ENCODE results near the gene IPO5.
A peak's percentile ranks its signal among the peaks of the same experiment; 100 is the strongest.
"Not testable (repeated sequence)": the region's sequence is repeated elsewhere in the genome, so short reads cannot be mapped to it uniquely, and the experiment has no call there.

The IPO5 gene

GRCh38 chr13:97951376-97951775 is 2.1 kb upstream of the IPO5 start:
- DNase-seq, result no peak

- not testable (repeated sequence) for DNase-seq
Measured at GRCh38 chr13:97952831-97953230, 644 bp upstream of the IPO5 start.

DNA sequence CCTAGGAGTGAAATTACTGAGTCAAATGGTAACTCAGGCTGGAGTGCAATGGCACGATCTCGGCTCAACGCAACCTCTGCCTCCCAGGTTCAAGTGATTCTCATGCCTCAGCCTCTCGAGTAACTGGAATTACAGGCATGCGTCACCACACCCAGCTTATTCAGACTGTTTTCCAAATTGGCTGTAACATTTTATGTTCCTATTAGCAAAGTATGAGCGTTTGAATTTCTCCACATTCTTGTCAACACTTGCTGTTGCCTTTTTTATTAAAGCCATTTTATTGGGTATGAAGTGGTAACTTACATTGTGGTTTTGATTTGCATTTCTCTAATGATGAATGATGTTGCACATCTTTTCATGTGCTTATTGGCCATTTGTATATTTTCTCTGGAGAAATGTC is 7.9 kb downstream of the IPO5 start:
- no peak for DNase-seq

GRCh38 chr13:97962887-97963286 is 9.4 kb downstream of the IPO5 start:
- DNase-seq, result no peak

- no peak for DNase-seq
Measured at GRCh38 chr13:97967226-97967625, 13.8 kb downstream of the IPO5 start.

- no peak for DNase-seq
Measured at GRCh38 chr13:97967948-97968347, 14.5 kb downstream of the IPO5 start.

GRCh38 chr13:97971519-97971918 is 18.0 kb downstream of the IPO5 start:
- no peak for DNase-seq

DNA sequence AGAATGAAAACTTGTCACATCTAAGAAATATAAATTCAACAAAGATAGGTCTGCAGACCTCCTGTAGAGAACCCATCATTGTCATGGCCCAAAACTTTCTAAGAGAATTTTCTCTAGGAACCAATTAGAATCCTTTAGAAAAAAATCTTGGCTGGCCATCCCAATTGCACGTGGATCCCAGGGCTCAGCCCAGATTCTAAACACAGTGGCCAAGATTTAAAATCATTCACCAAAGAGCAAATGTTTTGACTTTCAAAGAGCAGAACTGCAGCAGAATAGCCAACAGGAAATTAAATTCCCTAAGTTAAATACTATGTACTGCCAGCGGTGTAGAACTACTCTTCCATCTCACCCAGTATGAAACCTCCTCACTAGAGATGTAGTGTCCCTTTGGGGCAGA is 21.3 kb downstream of the IPO5 start:
- DNase-seq, result no peak

DNA sequence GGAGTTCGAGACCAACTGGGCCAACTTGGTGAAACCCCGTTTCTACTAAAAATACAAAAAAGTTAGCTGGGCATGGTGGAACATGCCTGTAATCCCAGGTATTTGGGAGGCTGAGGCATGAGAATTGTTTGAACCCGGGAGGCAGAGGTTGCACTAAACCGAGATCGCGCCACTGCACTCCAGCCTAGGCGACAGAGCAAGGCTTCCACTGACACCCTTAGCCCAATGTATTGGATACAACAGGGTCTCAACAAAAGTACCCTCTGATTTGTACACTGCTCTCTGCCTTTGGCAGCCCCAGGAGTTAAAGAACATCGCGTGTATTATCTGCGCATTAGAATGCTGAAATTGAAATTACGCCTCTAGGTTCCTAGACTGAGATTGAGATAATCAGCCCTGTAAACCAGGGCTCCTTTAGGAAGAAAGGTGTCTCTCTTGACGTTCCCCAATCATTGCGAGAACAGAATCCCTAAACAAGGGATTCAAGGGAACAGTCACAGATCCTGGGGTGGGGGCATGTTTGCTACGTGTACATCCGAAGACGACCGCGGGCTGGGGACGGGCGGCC is 21.9 kb downstream of the IPO5 start:
- no peak for DNase-seq

DNA sequence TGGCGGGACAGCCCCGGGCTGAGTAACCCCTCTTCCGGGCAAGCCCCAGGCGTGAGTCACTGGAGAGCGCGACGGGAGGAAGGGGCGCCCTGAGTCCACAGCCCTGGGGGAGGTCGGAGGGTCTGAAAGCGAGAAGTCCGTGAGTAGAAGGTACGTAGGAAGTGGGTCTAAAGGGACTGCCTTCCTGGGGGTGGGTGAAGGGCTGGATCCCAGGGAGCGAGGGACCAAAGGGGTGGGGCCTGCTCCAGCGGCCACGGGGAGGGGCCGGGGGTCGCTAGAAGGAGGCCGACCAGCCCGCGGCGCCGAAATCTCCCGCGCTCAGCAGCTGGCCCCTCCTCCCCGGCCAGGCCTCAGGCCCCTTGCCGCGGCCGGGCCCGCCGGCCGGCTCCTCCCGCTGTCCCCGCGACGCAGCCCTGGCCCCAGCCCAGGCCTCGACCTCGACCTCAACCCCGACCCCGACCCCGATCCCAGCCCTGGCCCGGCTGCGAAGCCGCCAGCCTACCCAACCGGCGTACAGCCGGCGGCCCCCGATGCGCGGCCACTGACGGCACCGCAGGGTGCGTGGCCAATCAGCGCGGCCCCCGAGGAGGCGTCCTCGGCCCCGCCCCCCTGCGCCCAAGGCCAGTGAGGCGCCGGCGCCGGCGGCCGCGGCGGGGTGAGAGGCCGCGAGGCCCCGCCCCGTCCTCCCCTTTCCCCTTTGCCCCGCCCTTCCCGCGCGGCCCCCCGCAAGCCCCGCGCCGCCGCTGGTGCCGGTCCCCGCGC is 22.6 kb downstream of the IPO5 start:
- peak; percentile 89 to 98 for DNase-seq

DNA sequence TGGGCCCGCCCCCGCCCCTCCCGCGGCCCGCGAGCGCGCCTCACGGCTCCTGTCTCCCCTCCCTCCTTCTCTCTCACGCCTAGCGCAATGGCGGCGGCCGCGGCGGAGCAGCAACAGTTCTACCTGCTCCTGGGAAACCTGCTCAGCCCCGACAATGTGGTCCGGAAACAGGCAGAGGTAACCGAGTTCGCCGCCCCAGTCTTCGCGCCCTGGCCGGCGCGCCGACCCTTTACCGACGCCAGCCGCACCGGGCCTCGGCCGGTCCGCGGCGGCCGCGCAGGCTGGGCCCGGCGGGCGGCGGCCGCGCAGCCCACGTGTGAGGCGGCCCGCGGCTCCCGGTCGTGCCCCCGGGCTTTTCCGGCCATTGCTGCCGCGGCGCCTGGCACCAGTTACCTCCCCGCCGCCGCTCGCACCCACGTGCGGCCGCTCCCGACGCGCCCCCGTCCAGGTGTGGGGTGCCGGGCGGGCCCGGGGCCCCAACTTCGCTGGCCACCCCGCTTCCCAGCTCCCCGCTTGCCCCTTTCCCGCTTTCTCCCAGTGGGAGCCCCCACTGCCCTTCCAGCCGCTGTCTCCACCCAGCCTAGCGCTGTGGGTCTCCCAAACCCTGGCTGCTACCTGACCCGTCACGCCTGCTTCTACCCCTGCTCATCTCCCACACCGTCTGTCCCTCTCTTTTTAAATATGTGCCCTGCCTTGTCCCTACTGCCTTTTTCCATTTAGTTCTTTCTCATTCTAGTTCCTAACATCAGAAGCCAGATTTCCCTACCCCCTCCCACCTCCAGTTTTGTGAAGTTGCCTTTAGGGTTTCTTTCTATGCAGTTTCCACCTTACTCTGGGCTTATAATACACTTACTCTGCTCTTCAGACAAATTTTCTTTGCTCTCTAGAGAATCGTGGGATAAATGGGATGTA is 23.4 kb downstream of the IPO5 start:
- no peak for DNase-seq

DNA sequence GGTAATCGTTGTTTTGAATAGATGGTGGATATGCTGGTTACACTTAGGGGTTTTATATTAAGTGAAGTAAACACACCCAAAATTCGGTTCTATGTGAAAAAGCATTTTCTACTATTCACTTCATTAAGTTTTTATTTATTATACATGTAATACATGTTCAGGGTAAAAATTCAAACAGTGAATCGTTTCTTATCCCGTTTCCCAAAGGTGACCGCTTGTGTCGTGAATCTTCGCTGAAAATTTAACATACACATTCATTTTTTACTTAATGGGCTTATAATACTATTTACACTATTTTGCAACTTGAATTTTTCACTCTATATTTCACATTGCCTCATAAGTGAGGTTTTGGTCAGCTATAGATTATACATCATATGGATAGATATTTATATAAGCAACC is 24.5 kb downstream of the IPO5 start:
- DNase-seq, result no peak

DNA sequence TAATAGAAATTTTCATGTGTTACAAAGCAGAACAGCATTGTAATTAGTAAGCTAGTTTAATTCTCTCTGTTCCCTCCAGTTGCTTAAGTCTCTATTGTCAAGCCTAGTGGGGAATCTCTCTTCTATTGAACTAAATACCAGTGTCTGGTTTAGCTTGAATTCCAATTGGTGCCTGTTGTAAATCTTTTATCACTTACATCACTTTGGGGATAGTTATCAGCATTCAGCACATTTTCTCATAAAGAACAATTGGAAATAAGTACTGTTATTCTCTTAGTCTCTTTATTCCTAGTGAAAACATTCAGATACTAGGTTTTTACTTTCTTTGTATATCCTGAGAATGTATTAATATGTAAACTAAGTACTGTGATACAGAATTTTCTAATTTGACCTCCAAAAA is 25.2 kb downstream of the IPO5 start:
- DNase-seq, result no peak

DNA sequence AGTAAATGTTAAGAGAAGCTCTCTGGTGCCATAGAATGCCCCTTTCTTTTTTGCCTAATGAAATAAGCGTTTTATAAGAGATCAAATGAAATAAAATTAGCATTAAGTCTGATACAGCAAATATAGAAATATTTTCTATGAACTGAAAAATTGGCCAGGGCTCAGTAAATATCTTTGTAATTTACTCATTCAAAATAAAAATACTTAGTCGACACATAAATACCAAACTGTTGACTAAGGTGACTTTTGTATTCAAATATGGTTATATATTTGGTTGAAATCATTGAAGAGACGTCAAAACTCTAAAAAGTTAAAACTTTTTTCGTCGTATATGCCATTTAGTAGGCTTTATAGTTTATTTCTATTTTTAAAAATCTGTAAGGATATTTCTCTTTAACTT is 25.6 kb downstream of the IPO5 start:
- DNase-seq, result no peak

DNA sequence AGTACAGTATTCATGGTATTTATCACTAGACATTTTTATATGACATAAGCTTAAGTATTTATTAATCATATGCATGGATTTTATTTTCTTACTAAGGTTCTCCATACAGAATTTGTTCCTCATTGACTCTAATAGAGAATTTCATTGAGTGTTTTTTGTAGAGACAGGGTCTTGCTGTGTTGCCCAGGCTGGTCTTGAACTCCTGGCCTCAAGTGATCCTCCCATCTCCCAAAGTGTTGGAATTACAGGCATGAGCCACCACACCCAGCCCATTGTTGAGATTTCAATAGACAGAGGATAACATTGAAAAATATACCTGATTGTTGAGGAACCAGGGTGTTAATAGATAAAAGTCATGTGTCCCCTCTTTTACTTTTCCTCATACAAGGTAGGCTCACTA is 26.1 kb downstream of the IPO5 start:
- DNase-seq, result no peak

GRCh38 chr13:97982286-97982685 is 28.8 kb downstream of the IPO5 start:
- no peak for DNase-seq

- DNase-seq, result no peak
Measured at GRCh38 chr13:97986835-97987234, 33.4 kb downstream of the IPO5 start.

DNA sequence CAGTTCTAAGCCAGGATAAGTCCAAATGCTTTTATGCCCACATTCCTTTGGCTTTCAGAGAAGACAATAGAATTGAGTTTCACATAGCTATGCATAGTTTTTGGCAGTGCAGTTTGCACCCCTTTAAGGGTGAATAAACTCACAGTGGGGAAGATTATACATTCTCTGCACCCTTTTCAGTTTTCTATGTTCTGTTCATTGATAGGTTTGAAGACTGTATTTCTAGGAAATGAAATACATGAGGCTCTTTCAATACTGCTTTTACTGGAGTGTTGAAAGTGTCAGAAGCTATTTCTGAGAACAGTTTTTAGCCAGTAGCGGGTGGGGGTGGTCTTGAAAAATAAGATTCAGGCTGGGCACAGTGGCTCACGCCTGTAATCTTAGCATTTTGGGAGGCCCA is 46.2 kb downstream of the IPO5 start:
- DNase-seq, result no peak

- no peak for DNase-seq
Measured at GRCh38 chr13:98004107-98004506, 50.6 kb downstream of the IPO5 start.

DNA sequence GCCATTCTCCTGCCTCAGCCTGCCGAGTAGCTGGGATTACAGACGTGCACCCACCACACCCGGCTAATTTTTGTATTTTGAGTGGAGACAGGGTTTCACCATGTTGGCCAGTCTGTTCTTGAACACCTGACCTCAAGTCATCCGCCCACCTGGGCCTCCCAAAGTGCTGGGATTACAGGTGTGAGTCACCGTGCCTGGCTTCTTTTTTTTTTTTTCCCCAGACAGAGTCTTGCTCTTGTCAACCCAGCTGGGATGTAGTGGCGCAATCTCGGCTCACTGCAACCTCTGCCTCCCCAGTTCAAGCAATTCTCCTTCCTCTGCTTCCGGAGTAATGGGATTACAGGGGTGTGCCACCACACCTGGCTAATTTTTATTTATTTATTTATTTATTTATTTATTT is 51.5 kb downstream of the IPO5 start:
- DNase-seq, result not testable (repeated sequence)

DNA sequence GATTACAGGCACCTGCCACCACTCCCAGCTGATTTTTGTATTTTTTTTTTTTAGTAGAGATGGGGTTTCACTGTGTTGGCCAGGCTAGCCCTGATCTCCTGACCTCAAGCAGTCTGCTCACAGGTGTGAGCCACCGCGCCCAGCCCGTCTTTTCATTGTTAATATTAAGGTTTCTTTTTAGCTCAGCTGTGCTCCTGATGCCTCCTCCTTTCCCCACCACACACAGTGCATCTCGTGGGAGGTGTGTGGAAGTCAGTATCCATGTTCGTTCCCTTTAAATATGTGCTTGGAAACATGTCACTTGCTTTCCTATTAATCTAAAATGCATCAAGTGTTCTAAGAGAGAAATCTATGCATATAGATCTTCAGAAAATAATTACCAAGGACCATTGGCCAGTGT is 53.5 kb downstream of the IPO5 start:
- no peak for DNase-seq

DNA sequence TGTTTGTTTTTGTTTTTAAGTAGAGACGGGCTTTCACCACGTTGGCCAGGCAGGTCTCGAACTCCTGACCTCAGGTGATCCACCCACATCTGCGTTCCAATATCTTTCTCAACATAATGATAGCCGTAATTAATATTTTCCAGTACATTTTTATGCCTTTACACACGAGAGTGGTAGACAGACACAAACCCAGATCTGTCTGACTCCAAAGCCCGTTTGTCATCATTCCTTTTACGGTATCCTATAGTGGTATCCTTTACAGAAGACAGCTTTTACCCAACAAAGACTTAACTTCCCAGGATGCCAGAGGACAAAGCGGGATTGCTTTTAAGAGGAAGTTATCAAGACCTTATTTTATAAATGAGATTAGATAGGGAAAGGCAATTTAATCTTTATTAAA is 59.8 kb downstream of the IPO5 start:
- DNase-seq, result no peak

GRCh38 chr13:98014766-98015165 is 61.3 kb downstream of the IPO5 start:
- DNase-seq, result no peak

DNA sequence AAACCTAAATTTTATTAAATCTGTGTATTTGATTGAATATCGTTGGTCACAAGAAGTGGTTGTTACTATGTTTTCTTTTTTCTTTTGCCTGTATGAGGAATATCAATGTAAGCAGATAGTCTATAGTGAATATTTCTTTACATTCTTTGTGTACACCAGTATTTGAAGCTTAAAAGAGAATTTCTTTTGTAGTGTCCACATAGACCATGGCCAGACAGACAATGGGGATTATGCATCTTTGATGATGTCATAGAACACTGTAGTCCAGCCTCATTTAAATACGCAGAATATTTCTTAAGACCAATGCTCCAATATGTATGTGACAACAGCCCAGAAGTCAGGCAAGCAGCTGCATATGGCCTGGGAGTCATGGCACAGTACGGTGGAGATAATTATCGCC is 64.8 kb downstream of the IPO5 start:
- no peak for DNase-seq

Measured in NCI-H187 (cell line).